ENCODE measurements around the gene GIT1. TPM values are rescaled to one million over a fixed set of nuclear protein-coding genes. Genes with fewer than 3 reads are reported as not detected.

GIT1 gene
- total and polyA plus RNA-seq, 9 of the 15 experiments (the other 6 are each of a cell fraction or from before 2014, with no cell fraction given) = 0.35 to 35.3 (median 17.1) TPM

DNA sequence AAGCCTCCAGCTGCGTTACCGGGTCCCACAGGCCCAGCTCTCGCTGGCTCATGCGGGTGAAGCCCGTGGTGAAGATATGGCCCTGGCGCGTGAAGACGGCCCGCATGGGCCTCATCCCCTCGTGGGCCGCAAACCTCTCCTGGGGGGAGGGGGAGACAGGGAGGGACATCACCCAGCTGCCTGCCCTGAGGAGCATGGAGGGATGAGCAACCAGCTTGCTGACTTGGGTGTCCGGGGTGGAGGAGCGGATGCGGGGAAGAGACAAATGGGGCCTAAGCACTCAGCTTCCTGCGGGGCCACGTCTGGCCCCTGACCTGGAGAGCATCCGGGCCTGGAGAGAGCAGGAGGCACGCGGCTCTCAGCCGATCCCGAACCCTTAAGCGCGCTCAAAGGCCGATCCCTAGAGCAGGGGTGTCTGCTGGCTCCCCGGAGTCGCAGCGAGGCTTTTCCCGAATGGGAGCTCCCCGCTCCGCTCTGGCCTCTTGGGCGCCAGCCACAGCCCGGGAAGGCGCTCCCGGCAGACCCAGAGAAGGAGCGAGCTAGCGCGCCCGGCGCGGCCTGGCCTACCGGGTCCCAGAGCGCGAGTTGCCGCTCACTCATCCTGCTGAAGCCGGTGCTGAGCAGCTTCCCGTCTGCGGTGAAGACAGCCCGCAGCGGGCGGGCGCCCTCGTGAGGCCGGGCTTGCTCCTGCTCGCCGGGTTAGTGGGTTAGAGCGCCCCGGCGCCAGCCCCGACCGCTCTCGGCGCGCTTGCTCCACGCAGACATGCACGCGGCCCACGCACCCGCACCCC lies 28.2 kb upstream of the GIT1 start (continued):
- TF ChIP-seq, protein P1, sequence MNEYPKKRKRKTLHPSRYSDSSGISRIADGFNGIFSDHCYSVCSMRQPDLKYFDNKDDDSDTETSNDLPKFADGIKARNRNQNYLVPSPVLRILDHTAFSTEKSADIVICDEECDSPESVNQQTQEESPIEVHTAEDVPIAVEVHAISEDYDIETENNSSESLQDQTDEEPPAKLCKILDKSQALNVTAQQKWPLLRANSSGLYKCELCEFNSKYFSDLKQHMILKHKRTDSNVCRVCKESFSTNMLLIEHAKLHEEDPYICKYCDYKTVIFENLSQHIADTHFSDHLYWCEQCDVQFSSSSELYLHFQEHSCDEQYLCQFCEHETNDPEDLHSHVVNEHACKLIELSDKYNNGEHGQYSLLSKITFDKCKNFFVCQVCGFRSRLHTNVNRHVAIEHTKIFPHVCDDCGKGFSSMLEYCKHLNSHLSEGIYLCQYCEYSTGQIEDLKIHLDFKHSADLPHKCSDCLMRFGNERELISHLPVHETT (CRISPR knock-in tag; conservative IDR thresholded peaks at IDR 0.05 in 1 of 2, IDR thresholded peaks at IDR 0.05 in 1 of 2) = no peak
- TF ChIP-seq ZNF830 (CRISPR knock-in tag; IDR thresholded peaks at IDR 0.05) = no peak
- no peak for TF ChIP-seq ASH1L (IDR thresholded peaks at IDR 0.05; ENCODE audit: borderline replicate concordance, low read depth, partially characterized antibody)
- TF ChIP-seq MCM7 (IDR thresholded peaks at IDR 0.05) = no peak
- TF ChIP-seq STAT5B (CRISPR knock-in tag; IDR thresholded peaks at IDR 0.05) = no peak
- TF ChIP-seq MIER1 (IDR thresholded peaks at IDR 0.05; ENCODE audit: low read depth) = no peak
- TF ChIP-seq, protein P2, sequence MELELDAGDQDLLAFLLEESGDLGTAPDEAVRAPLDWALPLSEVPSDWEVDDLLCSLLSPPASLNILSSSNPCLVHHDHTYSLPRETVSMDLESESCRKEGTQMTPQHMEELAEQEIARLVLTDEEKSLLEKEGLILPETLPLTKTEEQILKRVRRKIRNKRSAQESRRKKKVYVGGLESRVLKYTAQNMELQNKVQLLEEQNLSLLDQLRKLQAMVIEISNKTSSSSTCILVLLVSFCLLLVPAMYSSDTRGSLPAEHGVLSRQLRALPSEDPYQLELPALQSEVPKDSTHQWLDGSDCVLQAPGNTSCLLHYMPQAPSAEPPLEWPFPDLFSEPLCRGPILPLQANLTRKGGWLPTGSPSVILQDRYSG (tag; conservative IDR thresholded peaks at IDR 0.05; ENCODE audit: low read depth) = no peak
- no peak for TF ChIP-seq SRSF1 (IDR thresholded peaks at IDR 0.05; ENCODE audit: low read depth, low read length)
- TF ChIP-seq ARID2 (IDR thresholded peaks at IDR 0.05) = no peak
- no peak for TF ChIP-seq CHD1 (IDR thresholded peaks at IDR 0.05; ENCODE audit: low read length)
- no peak for TF ChIP-seq ZNF224 (CRISPR knock-in tag; IDR thresholded peaks at IDR 0.05)
- no peak for TF ChIP-seq C11orf30 (IDR thresholded peaks at IDR 0.05; ENCODE audit: low read depth)
- TF ChIP-seq, protein P3, sequence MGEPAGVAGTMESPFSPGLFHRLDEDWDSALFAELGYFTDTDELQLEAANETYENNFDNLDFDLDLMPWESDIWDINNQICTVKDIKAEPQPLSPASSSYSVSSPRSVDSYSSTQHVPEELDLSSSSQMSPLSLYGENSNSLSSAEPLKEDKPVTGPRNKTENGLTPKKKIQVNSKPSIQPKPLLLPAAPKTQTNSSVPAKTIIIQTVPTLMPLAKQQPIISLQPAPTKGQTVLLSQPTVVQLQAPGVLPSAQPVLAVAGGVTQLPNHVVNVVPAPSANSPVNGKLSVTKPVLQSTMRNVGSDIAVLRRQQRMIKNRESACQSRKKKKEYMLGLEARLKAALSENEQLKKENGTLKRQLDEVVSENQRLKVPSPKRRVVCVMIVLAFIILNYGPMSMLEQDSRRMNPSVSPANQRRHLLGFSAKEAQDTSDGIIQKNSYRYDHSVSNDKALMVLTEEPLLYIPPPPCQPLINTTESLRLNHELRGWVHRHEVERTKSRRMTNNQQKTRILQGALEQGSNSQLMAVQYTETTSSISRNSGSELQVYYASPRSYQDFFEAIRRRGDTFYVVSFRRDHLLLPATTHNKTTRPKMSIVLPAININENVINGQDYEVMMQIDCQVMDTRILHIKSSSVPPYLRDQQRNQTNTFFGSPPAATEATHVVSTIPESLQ (CRISPR knock-in tag; IDR thresholded peaks at IDR 0.05) = peak; percentile 52; the same call in 1 of the 2 replicates
- TF ChIP-seq, protein P4, sequence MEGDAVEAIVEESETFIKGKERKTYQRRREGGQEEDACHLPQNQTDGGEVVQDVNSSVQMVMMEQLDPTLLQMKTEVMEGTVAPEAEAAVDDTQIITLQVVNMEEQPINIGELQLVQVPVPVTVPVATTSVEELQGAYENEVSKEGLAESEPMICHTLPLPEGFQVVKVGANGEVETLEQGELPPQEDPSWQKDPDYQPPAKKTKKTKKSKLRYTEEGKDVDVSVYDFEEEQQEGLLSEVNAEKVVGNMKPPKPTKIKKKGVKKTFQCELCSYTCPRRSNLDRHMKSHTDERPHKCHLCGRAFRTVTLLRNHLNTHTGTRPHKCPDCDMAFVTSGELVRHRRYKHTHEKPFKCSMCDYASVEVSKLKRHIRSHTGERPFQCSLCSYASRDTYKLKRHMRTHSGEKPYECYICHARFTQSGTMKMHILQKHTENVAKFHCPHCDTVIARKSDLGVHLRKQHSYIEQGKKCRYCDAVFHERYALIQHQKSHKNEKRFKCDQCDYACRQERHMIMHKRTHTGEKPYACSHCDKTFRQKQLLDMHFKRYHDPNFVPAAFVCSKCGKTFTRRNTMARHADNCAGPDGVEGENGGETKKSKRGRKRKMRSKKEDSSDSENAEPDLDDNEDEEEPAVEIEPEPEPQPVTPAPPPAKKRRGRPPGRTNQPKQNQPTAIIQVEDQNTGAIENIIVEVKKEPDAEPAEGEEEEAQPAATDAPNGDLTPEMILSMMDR (IDR thresholded peaks at IDR 0.05 in 2 of 3, conservative IDR thresholded peaks at IDR 0.05 in 1 of 3; ENCODE audit: insufficient read depth in 2 of 3, low read depth in 1 of 3, low read length in 3 of 3) = peak; percentile 90 to 98 (median 97)
- TF ChIP-seq, protein P5, sequence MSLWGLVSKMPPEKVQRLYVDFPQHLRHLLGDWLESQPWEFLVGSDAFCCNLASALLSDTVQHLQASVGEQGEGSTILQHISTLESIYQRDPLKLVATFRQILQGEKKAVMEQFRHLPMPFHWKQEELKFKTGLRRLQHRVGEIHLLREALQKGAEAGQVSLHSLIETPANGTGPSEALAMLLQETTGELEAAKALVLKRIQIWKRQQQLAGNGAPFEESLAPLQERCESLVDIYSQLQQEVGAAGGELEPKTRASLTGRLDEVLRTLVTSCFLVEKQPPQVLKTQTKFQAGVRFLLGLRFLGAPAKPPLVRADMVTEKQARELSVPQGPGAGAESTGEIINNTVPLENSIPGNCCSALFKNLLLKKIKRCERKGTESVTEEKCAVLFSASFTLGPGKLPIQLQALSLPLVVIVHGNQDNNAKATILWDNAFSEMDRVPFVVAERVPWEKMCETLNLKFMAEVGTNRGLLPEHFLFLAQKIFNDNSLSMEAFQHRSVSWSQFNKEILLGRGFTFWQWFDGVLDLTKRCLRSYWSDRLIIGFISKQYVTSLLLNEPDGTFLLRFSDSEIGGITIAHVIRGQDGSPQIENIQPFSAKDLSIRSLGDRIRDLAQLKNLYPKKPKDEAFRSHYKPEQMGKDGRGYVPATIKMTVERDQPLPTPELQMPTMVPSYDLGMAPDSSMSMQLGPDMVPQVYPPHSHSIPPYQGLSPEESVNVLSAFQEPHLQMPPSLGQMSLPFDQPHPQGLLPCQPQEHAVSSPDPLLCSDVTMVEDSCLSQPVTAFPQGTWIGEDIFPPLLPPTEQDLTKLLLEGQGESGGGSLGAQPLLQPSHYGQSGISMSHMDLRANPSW (CRISPR knock-in tag; IDR thresholded peaks at IDR 0.05) = no peak

Measured in K562 (cell line).